Endothelial cell of umbilical vein (primary cell): ENCODE data around the gene NR1D1. TPM values are rescaled to one million over a fixed set of nuclear protein-coding genes. Genes with fewer than 3 reads are reported as not detected.

ENCODE experiments used
- BruUV-seq: library from RNA; stranded (reverse); fragments of 400-500 nt; replicated peaks from 2 replicates; lab custom pipeline; 2021; lab: Mats Ljungman, UMichigan
- CTCF ChIA-PET: fragments of 300-600, 350-600 bp; sonication (Branson Sonifier 250); formaldehyde crosslinking; loops from one replicate; lab custom pipeline; 2021; ENCODE audit warnings: antibody characterized with exemption, inconsistent platforms; lab: Charles Lee
- POLR2A ChIA-PET: fragments of 300-600, 350-600 bp; sonication (Branson Sonifier 250); formaldehyde crosslinking; loops from one replicate; lab custom pipeline; 2021; ENCODE audit warnings: antibody characterized with exemption, inconsistent platforms; lab: Charles Lee
- DNase-seq: peaks from one replicate; pipeline ENCODE4 v3.0.0-alpha.2; 2011; ENCODE audit warnings: low read depth, low spot score
- FAIRE-seq: peaks from 2 replicates; lab custom pipeline; 2011; peaks lifted over from hg19 to GRCh38; lab: Jason Lieb, UNC
- H2AFZ ChIP-seq: 2 replicates; pipeline ENCODE4 v1.6.0; 2012; ENCODE audit warnings: low read depth, low read length, control low read depth, inconsistent platforms
- H3K27ac ChIP-seq: 2 replicates; pipeline ENCODE4 v1.5.1; 2011; ENCODE audit warnings: low read depth, mild to moderate bottlenecking, control low read depth, low read length, moderate library complexity; ENCODE audit not compliant: insufficient read depth
- H3K27me3 ChIP-seq, 2 experiments: 2 replicates each; pipeline versions ENCODE4 v1.6.0 to v1.6.1; 2011; ENCODE audit warnings: low read length in 2 of 2, mixed read lengths in 1 of 2; ENCODE audit not compliant: control insufficient read depth in 2 of 2, insufficient read depth in 2 of 2
- H3K36me3 ChIP-seq, 2 experiments: 2 replicates in 1 of 2; 3 replicates in 1 of 2; pipeline ENCODE4 v1.5.1; 2011; ENCODE audit warnings: low read length in 2 of 2, mild to moderate bottlenecking in 1 of 2, moderate library complexity in 1 of 2; ENCODE audit not compliant: control insufficient read depth in 2 of 2, insufficient read depth in 2 of 2; ENCODE audit errors: extremely low read depth in 1 of 2
- H3K4me1 ChIP-seq: 3 replicates; pipeline ENCODE4 v1.5.1; 2011; ENCODE audit warnings: mild to moderate bottlenecking, low read length; ENCODE audit not compliant: control insufficient read depth, insufficient read depth; ENCODE audit errors: extremely low read depth
- H3K4me2 ChIP-seq: 2 replicates; pipeline ENCODE4 v1.6.1; 2011; ENCODE audit warnings: low read length, control low read depth, mixed read lengths; ENCODE audit not compliant: insufficient read depth
- H3K4me3 ChIP-seq, 3 experiments: fragments of 200-600 bp in 1 of 3; sonication (generic), shearing (Covaris generic) in 1 of 3; replicated peaks in 1 of 3; 2 replicates each; pipeline ENCODE4 v1.5.1; 2011 to 2016; ENCODE audit warnings: control low read depth in 3 of 3, low read length in 3 of 3, mild to moderate bottlenecking in 2 of 3, inconsistent platforms in 1 of 3, low read depth in 1 of 3, moderate library complexity in 1 of 3; ENCODE audit not compliant: insufficient read depth in 1 of 3
- H3K79me2 ChIP-seq: 2 replicates; pipeline ENCODE4 v1.6.0; 2012; ENCODE audit warnings: low read length, inconsistent platforms; ENCODE audit not compliant: control insufficient read depth, insufficient read depth
- H3K9ac ChIP-seq: replicated peaks from 2 replicates; pipeline ENCODE3; 2011; ENCODE audit warnings: low read length, control low read depth; ENCODE audit not compliant: insufficient read depth; ENCODE audit errors: extremely low read depth
- H3K9me1 ChIP-seq: replicated peaks from 3 replicates; pipeline ENCODE4 v1.6.0; 2011; ENCODE audit warnings: mild to moderate bottlenecking, low read length; ENCODE audit not compliant: control insufficient read depth, insufficient read depth; ENCODE audit errors: extremely low read depth
- H3K9me3 ChIP-seq: replicated peaks from 2 replicates; pipeline ENCODE4 v1.5.1; 2012; ENCODE audit warnings: low read length, inconsistent platforms; ENCODE audit not compliant: control insufficient read depth, insufficient read depth
- H4K20me1 ChIP-seq: replicated peaks from 2 replicates; pipeline ENCODE3; 2011; ENCODE audit warnings: mild to moderate bottlenecking, low read length; ENCODE audit not compliant: control insufficient read depth, insufficient read depth; ENCODE audit errors: extremely low read depth
- EZH2 ChIP-seq: IDR thresholded peaks from 2 replicates; pipeline ENCODE4 v1.6.1; 2012; ENCODE audit warnings: borderline replicate concordance, low read depth, mild to moderate bottlenecking, moderate library complexity, low read length, inconsistent platforms; ENCODE audit not compliant: severe bottlenecking
- FOS ChIP-seq: IDR thresholded peaks from 2 replicates; pipeline ENCODE4 v1.6.1; 2011; ENCODE audit warnings: mild to moderate bottlenecking, low read length, moderate library complexity, borderline replicate concordance; ENCODE audit not compliant: insufficient read depth
- GATA2 ChIP-seq: IDR thresholded peaks from 2 replicates; pipeline ENCODE4 v1.7.0; 2011; ENCODE audit warnings: low read depth, mild to moderate bottlenecking, moderate library complexity, mixed read lengths, low read length; ENCODE audit not compliant: insufficient read length, insufficient read depth
- JUN ChIP-seq: IDR thresholded peaks from 2 replicates; pipeline ENCODE4 v1.6.1; 2011; ENCODE audit warnings: borderline replicate concordance, low read depth; ENCODE audit not compliant: insufficient read length, insufficient read depth
- MYC ChIP-seq: IDR thresholded peaks from one replicate; pipeline ENCODE4 v1.6.1; 2011; ENCODE audit warnings: mild to moderate bottlenecking, low read depth, low read length
- POLR2A ChIP-seq: IDR thresholded peaks from 2 replicates; pipeline ENCODE4 v1.6.1; 2012; ENCODE audit warnings: low read depth, mild to moderate bottlenecking, control low read depth, low read length
- POLR2AphosphoS5 ChIP-seq: IDR thresholded peaks from 2 replicates; pipeline ENCODE4 v1.6.1; 2012; ENCODE audit warnings: low read depth, mild to moderate bottlenecking, control low read depth, low read length, moderate library complexity; ENCODE audit not compliant: insufficient read depth
- dilution Hi-C: fragments of 300-500 bp; cut with MboI; formaldehyde crosslinking; loops from one replicate; pipeline ENCODE4 v1.15.0; 2019; ENCODE audit warnings: low sequenced_read_pairs; ENCODE audit not compliant: extremely low pct_ligation_motif_present
- intact Hi-C: fragments of 100-400 bp; cut with micrococcal nuclease; formaldehyde crosslinking; loops from one replicate; pipeline ENCODE4 v1.10.0; 2022
- polyA plus RNA-seq, 4 experiments: library from polyadenylated mRNA; depleted of rRNA in 3 of 4; stranded (reverse) in 3 of 4; unstranded in 1 of 4; fragments of >200 nt; gene quantifications; 2 replicates each; pipeline versions ENCODE4 v1.2.1 to v1.2.3, GENCODE V29; 2011 to 2012; ENCODE audit warnings: missing spikeins in 1 of 4
- total RNA-seq: library from RNA; stranded (reverse); gene quantifications from 2 replicates; pipeline ENCODE4 v1.2.3, GENCODE V29; 2021
- TF ChIP-seq, protein P1 (sequence below): IDR thresholded peaks from 2 replicates; pipeline ENCODE4 v1.6.1; 2011; ENCODE audit not compliant: insufficient read depth, insufficient read length
- TF ChIP-seq, protein P2 (sequence below), 2 donors: IDR thresholded peaks; 1 replicate in 1 of 2; 2 replicates in 1 of 2; pipeline ENCODE4 v1.5.1; 2011; ENCODE audit warnings: low read length in 2 of 2, mild to moderate bottlenecking in 2 of 2, moderate library complexity in 2 of 2, control low read depth in 1 of 2, inconsistent platforms in 1 of 2, low read depth in 1 of 2; ENCODE audit not compliant: insufficient read depth in 1 of 2; ENCODE audit errors: extremely low read depth in 1 of 2

NR1D1 gene
- total and polyA plus RNA-seq, 2 donors (not counting 3 experiments of a cell fraction or from before 2014, with no cell fraction given) = 2.5 to 5.2 TPM

DNA sequence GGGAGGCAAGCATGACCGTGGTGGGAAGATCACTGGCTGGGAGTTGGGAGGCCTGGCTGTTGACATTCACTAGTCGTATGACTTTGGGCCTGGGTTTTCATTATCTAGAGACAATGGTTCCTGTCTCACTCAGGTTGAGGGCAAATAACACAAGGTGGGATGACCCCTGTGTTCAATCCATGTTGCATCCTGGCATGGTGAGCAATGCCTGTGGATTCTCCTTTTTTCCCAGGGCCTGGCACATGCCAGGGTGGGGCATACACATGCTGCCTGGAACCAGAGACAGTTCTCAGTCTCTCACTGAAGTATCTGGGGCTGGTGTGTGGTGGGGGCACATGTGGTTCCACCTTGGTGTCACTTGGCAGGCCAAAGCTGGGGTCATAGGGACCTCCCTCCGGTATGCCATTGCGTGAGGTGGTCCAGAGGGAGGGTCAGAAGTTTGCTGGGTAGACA, 32.2 kb downstream of the NR1D1 start:
- no peaks in the 10 kb centered on the region for H3K36me3 ChIP-seq
- no peak overlapping the region for H3K27ac ChIP-seq
- no peak overlapping the region for H2AFZ ChIP-seq
- ChIA-PET CTCF (interaction anchor here (1.0 to 1.3 kb wide), 3 partner anchors 22 to 45 kb away, joined by 3 to 6 read pairs (median 3); no protein-coding TSS in a partner anchor), POLR2A (no interaction called here)
- no peaks in the 10 kb centered on the region for H3K9me3 ChIP-seq
- DNase-seq (no peak), FAIRE-seq (no peak)
- no peak overlapping the region for H3K9ac ChIP-seq
- H3K79me2 ChIP-seq = peaks cover 2% of the 10 kb centered on the region
- intact Hi-C loops = no loop called here
- dilution Hi-C loops = no loop called here
- peaks cover 48% of the 10 kb centered on the region for H3K4me1 ChIP-seq
- no TSS peak for BruUV-seq
- no peaks in the 10 kb centered on the region for H3K9me1 ChIP-seq
- no peak overlapping the region for H3K4me3 ChIP-seq
- TF ChIP-seq FOS = no peak
- no peak for TF ChIP-seq JUN
- TF ChIP-seq EZH2 = no peak
- TF ChIP-seq POLR2A = no peak
- TF ChIP-seq MYC = no peak
- TF ChIP-seq POLR2AphosphoS5 = no peak
- TF ChIP-seq, protein P1, sequence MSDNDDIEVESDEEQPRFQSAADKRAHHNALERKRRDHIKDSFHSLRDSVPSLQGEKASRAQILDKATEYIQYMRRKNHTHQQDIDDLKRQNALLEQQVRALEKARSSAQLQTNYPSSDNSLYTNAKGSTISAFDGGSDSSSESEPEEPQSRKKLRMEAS = no peak
- H3K4me2 ChIP-seq = peak overlapping the region; percentile 60
- H4K20me1 ChIP-seq = no peaks in the 10 kb centered on the region
- H3K27me3 ChIP-seq = no peaks in the 10 kb centered on the region

DNA sequence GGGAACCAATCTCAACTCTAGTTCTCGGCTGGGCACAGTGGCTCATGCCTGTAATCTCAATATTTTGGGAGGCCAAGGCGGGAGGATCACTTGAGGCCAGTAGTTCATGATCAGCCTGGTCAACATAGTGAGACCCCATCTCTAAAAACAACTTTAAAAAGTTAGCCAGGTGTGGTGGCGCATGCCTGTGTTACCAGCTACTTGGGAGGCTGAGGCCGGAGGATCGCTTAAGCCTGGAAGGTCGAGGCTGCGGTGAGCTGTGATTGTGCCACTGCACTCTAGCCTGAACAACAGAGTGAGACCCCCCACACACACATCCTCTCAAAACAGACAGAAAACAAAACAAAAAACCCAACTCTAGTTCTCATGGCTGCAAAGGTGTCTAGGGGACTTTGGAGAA, 32.7 kb downstream of the NR1D1 start:
- peaks cover 2% of the 10 kb centered on the region for H3K79me2 ChIP-seq
- dilution Hi-C loops (no loop called here), intact Hi-C loops (no loop called here)
- ChIA-PET CTCF (interaction anchor here (3.7 to 5.1 kb wide), 2 partner anchors 8 to 45 kb away, joined by 54 to 62 read pairs; no protein-coding TSS in a partner anchor), POLR2A (interaction anchor here (0.5 kb wide), 1 partner anchor 94 kb away, joined by 3 read pairs; no protein-coding TSS in a partner anchor)
- H3K4me1 ChIP-seq = peaks cover 48% of the 10 kb centered on the region
- TF ChIP-seq, protein P2, sequence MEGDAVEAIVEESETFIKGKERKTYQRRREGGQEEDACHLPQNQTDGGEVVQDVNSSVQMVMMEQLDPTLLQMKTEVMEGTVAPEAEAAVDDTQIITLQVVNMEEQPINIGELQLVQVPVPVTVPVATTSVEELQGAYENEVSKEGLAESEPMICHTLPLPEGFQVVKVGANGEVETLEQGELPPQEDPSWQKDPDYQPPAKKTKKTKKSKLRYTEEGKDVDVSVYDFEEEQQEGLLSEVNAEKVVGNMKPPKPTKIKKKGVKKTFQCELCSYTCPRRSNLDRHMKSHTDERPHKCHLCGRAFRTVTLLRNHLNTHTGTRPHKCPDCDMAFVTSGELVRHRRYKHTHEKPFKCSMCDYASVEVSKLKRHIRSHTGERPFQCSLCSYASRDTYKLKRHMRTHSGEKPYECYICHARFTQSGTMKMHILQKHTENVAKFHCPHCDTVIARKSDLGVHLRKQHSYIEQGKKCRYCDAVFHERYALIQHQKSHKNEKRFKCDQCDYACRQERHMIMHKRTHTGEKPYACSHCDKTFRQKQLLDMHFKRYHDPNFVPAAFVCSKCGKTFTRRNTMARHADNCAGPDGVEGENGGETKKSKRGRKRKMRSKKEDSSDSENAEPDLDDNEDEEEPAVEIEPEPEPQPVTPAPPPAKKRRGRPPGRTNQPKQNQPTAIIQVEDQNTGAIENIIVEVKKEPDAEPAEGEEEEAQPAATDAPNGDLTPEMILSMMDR (IDR thresholded peaks at IDR 0.05; ENCODE audit: extremely low read depth in 1 of 2, insufficient read depth in 1 of 2, low read depth in 1 of 2, low read length in 2 of 2) = no peak
- TF ChIP-seq FOS (no peak), GATA2 (no peak)
- H3K4me2 ChIP-seq = no peak overlapping the region
- no peaks in the 10 kb centered on the region for H4K20me1 ChIP-seq
- no peak overlapping the region for H3K9ac ChIP-seq
- no peak overlapping the region for H3K27ac ChIP-seq
- no peaks in the 10 kb centered on the region for H3K9me1 ChIP-seq
- H3K27me3 ChIP-seq = no peaks in the 10 kb centered on the region
- no peaks in the 10 kb centered on the region for H3K36me3 ChIP-seq
- FAIRE-seq (no peak), DNase-seq (no peak)
- H3K4me3 ChIP-seq = no peak overlapping the region
- H2AFZ ChIP-seq = no peak overlapping the region
- H3K9me3 ChIP-seq = no peaks in the 10 kb centered on the region
- BruUV-seq = no TSS peak
